HG02759 (cell line): ENCODE data around the gene MCTP1.
A peak's percentile ranks its signal among the peaks of the same experiment; 100 is the strongest.

Experiments used
- ATAC-seq: cut with Tn5 transposase; IDR thresholded peaks from one replicate; pipeline ENCODE4 v1.9.1; 2021; ENCODE audit warnings: mild to moderate bottlenecking, moderate library complexity; ENCODE audit not compliant: unreplicated experiment

The MCTP1 gene

DNA sequence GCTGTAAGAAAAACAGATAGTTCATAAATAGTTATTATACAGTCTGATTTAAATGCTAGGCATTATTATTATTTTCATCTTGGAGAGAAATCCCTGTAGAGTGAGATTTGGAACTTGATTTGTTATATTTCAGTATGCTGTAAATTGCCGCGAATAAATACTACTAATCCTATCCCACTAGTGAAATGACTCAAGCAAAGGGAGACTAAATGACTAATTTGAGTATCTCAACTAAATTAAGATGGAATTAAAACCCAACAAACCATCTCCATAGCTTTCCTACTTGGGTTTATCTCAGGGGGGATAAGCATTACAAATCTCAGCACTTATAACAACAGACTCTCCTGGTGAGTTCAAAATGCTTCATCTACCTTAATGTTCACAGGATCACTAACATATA lies 206.0 kb downstream of the MCTP1 start:
- no peak for ATAC-seq

DNA sequence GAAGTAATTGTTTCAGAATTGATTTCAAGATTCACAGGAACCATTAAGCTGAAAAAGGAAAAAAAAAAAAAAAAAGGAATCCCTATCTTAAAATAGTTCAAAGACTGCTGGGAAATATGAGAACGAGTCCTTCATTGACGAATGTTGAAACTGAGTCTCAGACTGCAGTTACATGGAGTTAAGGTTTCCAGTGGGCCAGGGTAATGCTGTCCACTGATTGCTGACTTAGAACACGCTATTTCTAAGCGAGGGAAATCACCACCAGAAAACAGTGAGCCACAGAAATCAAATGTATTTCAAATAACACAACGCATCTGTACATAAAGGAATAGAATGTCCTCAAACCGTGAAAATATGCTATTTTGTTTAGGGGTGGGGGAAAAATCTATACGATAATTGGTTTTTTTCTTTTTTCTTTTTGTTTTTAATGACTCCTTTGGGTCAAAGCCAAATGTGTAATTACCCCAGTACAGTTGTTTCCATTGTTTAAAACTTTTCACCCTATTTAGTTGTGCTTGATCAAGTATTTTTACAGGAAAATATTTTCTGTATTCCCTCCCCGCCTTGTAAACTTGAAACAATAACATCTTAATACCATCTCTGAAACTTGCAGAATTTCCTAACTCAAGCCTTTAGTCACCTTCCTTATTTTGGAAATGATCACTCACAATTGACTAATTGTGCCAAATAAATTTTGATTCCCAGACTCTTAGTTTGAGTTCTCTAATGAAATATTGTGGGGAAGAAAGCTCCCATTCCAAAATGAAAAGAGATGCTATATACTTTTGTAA lies 208.3 kb downstream of the MCTP1 start:
- no peak for ATAC-seq

DNA sequence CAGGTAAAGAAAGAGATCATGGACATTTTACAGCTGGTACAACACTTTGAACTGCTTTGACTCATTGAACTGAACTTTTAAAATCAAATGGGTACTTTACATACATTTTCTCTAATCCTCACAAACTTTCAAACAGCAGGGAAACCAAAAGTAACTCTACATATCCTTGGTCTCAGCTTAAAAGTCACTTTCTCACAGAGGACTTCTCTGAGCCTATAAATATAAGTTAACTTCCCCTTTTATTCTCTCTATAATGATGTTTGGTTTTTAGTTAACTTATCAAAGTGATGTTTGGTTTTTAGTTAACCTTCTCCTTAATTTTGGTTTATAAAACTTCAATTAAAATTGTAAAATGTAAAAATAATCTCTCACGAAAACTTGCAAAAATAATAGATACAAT lies 209.8 kb downstream of the MCTP1 start:
- peak; percentile 30 for ATAC-seq

DNA sequence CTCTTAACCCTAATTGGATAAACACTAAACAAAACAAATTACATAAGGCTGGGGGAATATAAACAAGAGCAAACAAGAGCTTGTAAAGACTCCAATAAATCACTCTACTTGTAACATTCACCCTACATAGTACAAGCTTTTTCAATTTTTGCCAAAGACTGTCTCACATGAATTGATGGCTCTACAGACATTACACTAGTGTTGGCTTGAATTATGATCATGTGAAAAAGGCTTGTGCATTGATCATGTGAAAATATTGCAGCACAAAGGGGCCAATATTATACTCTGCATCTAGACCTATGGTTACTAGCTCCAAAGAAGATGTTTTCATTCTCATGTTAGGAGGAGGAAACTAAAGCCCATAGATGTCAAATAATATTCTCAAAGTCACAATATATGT lies 212.6 kb downstream of the MCTP1 start:
- no peak for ATAC-seq

DNA sequence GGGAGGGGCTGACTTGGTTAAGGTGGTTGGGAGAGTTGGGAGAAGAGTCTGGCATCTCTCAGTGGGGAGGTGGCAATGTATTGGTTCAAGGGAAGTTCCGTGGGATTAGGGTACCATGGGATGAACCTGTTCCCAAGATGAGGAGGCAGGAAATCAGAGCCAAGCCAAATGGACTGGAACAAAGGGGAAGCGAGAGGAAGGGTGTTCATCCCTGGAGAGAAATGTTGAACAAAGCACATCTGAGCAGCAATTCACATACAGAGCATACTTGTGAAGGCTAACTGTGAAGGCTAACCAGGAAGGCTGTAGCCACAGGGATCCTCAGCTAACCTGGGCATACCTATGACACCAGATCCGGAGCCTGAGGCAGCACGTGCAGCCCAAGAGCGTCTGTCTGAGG lies 214.0 kb downstream of the MCTP1 start:
- no peak for ATAC-seq

DNA sequence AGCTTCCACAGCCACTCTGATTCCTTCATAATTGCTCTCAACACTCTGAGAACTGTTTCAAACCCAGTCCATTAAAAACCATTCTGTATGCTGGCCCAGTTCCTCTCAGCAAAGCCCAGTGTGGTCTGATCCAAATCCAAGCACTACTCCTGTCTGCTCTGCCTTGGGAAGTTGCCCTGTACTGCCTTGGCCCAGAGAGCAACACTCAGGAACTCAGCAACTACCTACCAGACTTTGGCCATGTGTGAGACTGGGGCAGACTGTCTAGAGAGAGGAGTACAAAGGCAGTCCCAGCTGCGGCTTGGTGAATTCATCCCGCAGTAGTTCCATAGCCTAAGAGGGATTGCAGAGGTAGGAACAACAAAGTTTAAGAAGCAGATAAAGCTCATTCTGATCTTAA lies 214.4 kb downstream of the MCTP1 start:
- ATAC-seq = peak; percentile 23

DNA sequence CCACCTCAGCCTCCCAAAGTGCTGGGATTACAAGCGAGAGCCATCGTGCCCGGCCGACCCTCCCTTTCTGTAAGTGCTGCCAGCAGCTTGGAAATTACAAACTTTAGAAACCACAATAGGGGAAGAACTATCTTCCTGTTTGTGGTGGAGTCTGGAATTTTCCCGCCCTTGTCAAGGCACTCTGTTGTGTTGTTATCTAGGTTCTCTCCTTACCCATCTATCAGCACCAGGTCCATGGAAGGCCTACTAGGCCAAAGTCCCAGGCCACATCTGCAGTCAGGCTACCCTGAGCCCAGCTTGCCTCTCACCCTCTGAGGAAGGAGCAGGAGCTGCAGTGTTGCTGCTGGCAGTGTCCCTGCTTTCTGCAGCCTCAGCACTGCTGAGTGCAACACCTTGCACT lies 214.9 kb downstream of the MCTP1 start:
- ATAC-seq = peak; percentile 32

DNA sequence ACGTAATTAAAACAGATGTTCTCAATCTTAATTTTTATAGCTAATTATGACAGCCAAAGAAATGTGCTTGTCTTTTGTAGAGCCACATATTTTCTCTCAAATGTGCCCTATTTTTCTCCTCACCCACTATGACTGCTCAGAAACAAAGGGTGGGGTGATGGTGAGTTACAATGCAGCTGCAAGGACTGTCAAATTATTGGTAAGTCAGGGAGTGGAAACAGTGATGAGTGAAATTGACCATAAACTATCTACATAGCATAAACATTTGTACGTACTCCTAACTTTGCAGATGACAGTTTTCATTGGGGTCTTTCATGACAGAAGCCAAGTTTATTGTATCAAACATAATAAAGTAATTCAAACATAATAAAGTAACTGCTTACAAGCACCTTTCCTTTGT lies 215.9 kb downstream of the MCTP1 start:
- no peak for ATAC-seq

DNA sequence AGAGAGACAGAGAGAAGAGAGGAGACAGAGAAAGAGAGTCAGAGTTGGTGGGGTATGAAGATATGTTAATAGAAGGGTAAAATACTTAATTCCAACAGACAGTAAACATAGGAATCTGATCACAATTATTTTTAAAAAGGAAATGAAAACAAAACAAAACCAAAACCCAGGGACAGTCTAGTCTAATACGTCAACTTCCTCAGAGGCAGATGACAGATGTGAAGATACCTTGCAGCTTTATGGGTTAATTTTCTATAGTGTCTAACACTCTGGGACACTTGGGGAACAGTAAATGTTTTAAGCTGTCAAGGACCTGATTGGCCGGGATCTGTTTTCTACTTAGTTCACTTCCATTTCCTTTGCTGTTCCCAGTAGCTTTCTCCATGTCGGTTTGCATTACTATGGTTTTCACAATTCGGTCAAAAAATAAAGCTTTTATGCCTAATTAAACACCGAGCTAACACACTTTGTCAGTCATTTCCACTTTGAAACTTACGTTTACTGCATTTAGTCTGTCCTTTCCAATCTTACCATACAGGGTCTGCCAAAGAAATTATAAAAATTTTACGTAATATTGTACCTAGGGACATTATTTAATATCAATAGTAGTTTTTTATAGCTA lies 216.5 kb downstream of the MCTP1 start:
- peak; percentile 42 for ATAC-seq

DNA sequence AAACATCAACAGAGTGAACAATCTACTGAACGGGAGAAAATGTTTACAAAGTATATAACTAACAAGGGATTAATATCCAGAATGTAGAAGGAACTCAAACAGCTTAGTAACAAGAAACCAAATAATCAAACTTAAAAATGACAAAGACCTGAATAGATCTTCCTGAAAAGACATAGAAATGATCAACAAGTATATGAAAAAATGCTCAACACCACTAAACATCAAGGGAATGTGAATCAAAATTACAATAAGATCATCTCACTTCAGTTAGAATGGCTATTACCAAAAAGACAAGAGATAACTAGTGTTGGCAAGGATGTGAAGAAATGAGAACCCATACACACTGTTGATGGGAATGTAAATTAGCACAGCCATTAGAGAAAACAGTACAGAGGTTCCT lies 218.8 kb downstream of the MCTP1 start:
- no peak for ATAC-seq

DNA sequence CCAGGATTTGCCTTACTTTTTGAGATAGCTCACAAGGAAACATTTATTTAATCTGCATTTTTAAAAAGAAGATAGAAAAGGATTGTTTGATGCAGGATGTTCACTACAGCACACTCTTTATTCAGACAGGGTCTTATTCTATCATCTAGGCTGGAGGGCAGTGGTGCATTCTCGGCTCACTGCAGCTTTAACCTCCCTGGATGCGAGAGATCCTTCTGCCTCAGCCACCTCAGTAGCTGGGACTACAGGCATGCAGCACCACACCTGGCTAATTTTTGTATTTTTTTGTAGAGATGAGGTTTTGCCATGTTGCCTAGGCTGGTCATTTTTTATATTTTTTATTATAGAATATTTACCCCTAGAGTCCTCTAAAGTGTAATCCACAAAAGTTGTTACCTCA lies 221.4 kb downstream of the MCTP1 start:
- no peak for ATAC-seq

DNA sequence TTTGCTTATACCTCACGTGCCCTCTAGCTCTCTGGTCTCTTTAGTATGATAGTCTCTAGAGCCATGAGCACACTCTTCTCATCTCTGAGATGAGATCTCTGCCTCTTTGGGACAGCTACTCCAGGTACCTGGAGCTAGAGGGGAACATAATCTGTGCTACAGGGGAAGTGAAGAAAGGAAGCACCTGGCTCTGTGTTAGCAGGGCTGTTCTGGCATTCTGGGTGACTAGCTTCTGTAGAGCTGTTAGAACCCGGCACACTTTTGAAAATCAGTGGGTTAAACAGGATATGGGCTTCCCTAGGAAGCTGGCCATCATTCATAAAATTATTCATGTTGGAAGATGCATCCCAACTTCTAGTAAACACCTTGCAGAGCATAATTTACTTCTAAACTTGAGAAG lies 224.8 kb downstream of the MCTP1 start:
- no peak for ATAC-seq

DNA sequence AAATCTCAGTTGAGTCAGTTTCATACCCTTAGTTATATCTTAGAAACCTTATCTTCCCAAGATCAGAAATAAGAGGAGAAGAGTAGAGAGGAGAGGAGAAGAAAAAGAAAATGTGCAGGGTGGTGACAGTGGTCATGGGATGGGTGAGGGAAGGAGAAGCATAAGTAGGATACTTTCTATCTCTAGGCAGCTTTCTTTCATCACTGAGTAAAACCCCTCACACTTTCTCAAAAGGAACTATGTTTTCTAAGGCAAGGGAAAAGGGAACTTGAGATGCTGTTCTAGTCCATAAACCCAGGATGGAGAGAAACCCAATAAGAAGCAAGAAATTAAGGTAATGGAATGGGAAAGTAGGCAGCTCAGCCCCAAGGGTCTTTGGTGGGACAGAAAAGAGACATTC lies 225.3 kb downstream of the MCTP1 start:
- no peak for ATAC-seq

DNA sequence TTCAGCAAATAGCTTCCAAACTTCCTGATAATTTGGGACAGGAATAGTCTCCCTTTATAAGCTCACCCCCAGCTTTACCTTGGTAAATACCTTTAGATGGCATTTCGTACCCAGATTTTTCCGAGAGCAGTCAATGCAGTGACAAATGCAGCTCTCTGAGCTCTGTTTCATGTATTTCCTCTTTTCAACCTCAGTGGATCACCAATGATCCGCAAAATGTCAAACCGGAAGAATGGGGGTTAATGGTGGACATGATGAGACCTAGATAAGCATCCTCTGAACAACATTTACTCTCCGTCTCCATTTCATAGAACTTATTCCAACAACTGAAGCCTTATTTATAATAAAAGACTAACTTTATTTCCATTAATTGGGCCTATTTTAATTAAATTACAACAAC lies 227.3 kb downstream of the MCTP1 start:
- no peak for ATAC-seq

DNA sequence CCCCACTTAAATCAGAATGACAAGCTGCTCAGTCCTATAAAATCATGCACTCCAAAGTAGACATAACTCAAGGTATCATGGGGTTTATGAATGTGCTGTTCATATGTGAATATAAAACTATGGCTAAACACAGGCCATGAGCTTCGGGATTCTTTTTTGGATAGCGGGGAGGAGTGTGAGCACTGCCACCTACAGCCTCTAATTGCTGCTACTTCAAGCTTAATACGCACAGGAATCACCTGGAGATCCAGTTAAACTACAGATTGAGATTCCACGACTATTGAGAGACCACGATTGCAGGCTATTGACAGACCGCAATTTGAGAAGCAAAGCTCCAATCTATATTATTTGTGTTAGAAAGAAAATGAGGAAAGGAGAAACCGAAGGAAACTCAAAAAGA lies 231.6 kb downstream of the MCTP1 start:
- ATAC-seq = no peak

DNA sequence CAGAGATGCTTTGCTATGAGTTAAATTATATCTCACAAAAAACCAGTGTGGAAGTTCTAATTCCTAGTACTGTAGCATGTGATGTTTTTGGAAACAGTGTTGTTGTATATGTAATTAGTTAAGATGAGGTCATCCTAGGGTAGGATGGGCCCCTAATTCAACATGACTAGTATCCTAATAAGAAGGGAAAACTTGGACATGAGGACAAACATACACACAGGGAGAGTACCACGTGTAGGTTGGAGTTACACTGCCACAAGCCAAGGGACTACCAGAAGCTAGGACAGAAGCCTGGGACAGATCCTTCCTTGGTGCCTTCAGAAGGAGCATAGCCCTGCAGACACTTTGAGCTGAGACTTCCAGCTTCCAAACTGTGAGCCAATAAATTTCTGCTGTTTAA lies 234.2 kb downstream of the MCTP1 start:
- no peak for ATAC-seq

DNA sequence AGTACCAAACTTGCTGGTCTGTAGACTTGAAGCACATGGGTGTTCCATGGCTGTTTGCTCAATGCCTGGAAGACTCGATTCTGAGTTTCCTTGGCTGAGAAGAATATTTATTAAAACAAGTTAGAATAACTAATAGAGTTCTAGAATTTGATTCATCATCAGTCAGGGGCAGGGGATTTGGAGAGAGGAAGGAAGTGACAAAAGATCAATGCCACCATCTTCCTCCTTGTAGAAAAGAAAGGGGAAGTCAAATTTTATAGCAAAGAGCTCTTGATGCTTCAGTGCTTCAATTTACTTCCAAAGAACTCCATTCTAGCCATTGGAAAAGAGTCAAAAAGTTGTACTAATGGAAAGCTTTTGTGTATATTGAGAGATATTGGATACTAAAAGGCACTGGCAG lies 236.3 kb downstream of the MCTP1 start:
- no peak for ATAC-seq

DNA sequence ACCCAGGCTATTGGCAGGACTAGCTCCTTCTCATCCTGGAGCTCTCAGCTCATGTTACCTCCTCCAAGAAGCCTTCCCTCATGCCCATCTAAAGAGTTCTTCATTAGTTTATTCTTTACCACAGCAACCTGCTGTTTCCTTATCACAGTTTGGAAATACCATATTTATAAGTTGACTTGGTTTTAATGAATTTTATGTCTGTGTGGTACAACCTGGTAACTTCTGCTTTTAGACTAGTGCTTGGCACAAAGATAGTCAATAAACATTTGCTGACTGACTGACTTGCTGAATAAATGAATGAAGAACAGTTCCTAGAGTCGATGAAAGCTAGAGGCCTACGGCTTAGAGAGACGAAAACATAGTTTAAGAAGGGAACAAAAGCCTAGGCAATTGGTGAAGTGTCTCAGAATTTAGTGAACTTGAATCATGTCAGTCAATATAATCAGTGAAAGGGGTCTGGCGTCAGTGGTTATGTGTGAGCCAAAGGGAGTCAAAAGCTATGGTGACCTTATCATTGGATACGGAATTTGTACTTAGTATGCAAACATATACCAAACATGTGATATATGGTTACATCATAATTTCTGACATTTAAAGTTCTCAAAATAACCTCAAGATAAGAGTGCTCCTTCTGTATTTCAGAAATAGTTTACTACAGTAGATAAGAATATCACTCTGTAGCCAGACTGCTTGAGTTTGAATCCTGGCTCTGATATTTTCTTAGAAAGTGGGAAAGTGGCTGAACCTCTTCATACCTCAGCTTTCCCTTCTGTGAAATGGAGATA lies 239.5 kb downstream of the MCTP1 start:
- ATAC-seq = no peak

DNA sequence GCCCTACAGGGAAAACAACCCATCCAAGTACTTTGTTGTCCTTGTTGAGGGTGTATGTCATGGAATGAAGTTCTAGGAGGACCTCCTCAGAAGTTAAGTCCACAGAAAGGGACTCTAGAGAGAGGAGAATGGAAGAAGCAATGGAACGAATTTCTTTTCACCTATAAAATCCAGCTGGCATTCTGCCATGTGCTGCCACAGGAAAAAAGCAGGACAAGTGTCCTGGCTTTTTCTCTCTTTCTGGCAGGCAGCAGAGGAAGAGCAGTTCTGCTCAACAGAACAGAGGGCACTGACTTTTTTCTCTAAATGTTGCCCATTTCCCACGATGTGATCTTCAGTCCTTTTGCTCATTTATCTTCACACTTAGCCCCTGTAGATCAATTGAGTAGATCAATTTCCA lies 240.8 kb downstream of the MCTP1 start:
- ATAC-seq = no peak

DNA sequence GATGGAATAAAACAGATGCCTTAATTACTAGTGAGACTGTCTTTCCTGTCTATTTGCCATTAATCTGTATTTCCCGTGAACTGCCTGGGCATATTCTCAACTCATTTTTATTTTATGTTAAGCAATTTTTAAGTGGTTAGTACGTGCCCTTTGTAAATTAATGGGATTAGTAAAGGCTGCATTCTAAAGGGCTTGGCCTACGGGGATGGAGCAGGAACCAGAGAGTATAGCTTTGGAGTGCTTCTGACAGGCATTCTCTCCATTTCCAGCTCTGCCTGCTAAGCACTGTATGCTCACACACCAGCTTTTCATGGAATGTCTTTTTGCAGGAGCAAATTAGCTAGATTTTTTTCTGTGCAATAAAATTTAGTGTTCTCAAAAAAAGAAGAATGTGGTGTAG lies 241.2 kb downstream of the MCTP1 start:
- ATAC-seq = no peak

DNA sequence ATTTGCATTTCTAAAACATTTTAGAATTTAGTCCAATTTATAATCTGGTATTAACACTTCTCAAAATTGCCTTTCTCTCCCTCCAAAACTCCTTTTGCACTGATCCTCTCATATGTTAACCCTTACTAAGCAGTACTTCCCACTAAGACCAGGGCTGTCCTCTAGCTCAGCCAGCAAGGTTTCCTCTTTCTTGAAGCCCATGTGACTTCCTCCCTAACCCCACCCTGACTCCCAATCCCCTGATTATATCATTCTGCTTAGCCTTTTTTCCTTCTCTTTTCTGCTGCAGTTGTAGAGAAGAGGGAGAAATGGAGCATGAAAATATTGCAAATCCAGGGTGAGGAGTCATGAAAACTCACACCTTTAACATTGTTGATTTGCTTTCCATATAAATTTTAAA lies 241.7 kb downstream of the MCTP1 start:
- no peak for ATAC-seq

DNA sequence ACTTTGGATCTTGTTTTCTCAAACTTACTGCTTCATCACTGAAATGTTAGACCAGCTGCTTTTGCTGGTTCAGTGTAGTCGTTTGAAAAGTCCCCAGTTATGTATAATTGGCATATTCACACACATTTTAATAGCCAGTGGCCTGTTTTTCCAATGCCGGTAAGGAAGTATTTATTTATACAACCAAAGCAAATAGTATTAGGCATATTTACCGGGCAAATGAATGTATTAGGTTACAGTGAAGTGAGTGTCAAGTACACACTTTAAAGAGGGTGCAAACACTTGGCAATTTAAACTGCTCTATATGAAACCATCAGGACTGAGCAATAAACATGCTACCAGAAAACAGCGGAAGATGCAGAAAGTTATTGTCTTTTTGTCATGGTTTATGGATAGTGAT lies 242.9 kb downstream of the MCTP1 start:
- no peak for ATAC-seq
